CD4-positive, alpha-beta T cell (primary cell): ENCODE results near the gene CAMTA1. TPM values are rescaled to one million over a fixed set of nuclear protein-coding genes. Genes with fewer than 3 reads are reported as not detected.
A peak's percentile ranks its signal among the peaks of the same experiment; 100 is the strongest.

Experiments used
- ATAC-seq: fragments of 200-7000 bp; cut with Tn5 transposase; one replicate; pipeline ENCODE4 v1.10.0; 2022; ENCODE audit warnings: mild to moderate bottlenecking; ENCODE audit not compliant: poor library complexity
- CTCF ChIA-PET: fragments of 350-600 bp; sonication (Branson Sonifier 250); formaldehyde crosslinking; loops from one replicate; lab custom pipeline; 2021; ENCODE audit warnings: antibody characterized with exemption, inconsistent platforms; lab: Charles Lee
- POLR2A ChIA-PET: fragments of 350-600 bp; sonication (Branson Sonifier 250); formaldehyde crosslinking; loops from one replicate; lab custom pipeline; 2021; ENCODE audit warnings: antibody characterized with exemption, inconsistent platforms; lab: Charles Lee
- DNase-seq, 14 experiments: peaks; one replicate each; pipeline ENCODE4 v3.0.0-alpha.2; 2013 to 2020; ENCODE audit warnings: mixed read lengths in 2 of 14
- H3K27ac ChIP-seq, 2 donors: one replicate each; pipeline versions ENCODE4 v1.5.1 to v1.7.0; 2013; ENCODE audit warnings: low read length in 2 of 2, low read depth in 1 of 2, mild to moderate bottlenecking in 1 of 2
- H3K27me3 ChIP-seq, 2 experiments: 1 replicate in 1 of 2; 2 replicates in 1 of 2; pipeline versions ENCODE4 v1.6.1 to v1.7.0; 2013; ENCODE audit warnings: low read length in 2 of 2, control low read depth in 1 of 2, mild to moderate bottlenecking in 1 of 2, moderate library complexity in 1 of 2; ENCODE audit not compliant: insufficient read depth in 2 of 2, control insufficient read depth in 1 of 2
- H3K36me3 ChIP-seq: one replicate; pipeline ENCODE4 v1.6.1; 2013; ENCODE audit warnings: low read length, control low read depth; ENCODE audit not compliant: insufficient read depth
- H3K4me1 ChIP-seq: one replicate; pipeline ENCODE4 v1.6.1; 2013; ENCODE audit warnings: low read length, control low read depth; ENCODE audit not compliant: insufficient read depth
- H3K4me3 ChIP-seq: one replicate; pipeline ENCODE4 v1.5.1; 2013; ENCODE audit warnings: mild to moderate bottlenecking, low read length, moderate library complexity
- H3K9me3 ChIP-seq, 2 experiments: 1 replicate in 1 of 2; 2 replicates in 1 of 2; pipeline versions ENCODE4 v1.6.1 to v1.7.0; 2013; ENCODE audit warnings: low read length in 2 of 2, mild to moderate bottlenecking in 2 of 2, control low read depth in 1 of 2, moderate library complexity in 1 of 2; ENCODE audit not compliant: control insufficient read depth in 1 of 2, insufficient read depth in 1 of 2
- H3K27ac Mint-ChIP-seq: one replicate; pipeline ENCODE4 v1.8.0; 2020; ENCODE audit warnings: mixed read lengths
- H3K27me3 Mint-ChIP-seq: one replicate; pipeline ENCODE4 v1.8.0; 2021; ENCODE audit warnings: mixed read lengths
- H3K36me3 Mint-ChIP-seq: one replicate; pipeline ENCODE4 v1.8.0; 2021; ENCODE audit warnings: low read depth, mixed read lengths
- H3K4me1 Mint-ChIP-seq: one replicate; pipeline ENCODE4 v1.8.0; 2021; ENCODE audit warnings: low read depth, mixed read lengths
- H3K4me3 Mint-ChIP-seq: one replicate; pipeline ENCODE4 v1.8.0; 2020; ENCODE audit warnings: mild to moderate bottlenecking, mixed read lengths
- H3K9me3 Mint-ChIP-seq: one replicate; pipeline ENCODE4 v1.8.0; 2020; ENCODE audit warnings: mixed read lengths
- intact Hi-C, 2 experiments: fragments of 100-400 bp; cut with DNase I in 1 of 2; cut with micrococcal nuclease in 1 of 2; formaldehyde crosslinking; loops; one replicate each; pipeline versions ENCODE4 v1.15.1 to v1.9.0; 2023 to 2025; cut with DNase I, micrococcal nuclease
- total RNA-seq, 174 experiments: library from RNA in 2 of 174; stranded (reverse) in 2 of 174; gene quantifications; one replicate each; pipeline ENCODE4 v1.2.3 and lab custom pipeline; 2021 to 2026
- TF ChIP-seq, protein P1 (sequence below): fragments of 200-600 bp; IDR thresholded peaks from one replicate; pipeline ENCODE4 v1.8.0; 2022; ENCODE audit warnings: antibody characterized with exemption, mild to moderate bottlenecking

The CAMTA1 gene
- total RNA-seq, 2 experiments from 2014 or later, result 38.6 to 39.3 TPM

DNA sequence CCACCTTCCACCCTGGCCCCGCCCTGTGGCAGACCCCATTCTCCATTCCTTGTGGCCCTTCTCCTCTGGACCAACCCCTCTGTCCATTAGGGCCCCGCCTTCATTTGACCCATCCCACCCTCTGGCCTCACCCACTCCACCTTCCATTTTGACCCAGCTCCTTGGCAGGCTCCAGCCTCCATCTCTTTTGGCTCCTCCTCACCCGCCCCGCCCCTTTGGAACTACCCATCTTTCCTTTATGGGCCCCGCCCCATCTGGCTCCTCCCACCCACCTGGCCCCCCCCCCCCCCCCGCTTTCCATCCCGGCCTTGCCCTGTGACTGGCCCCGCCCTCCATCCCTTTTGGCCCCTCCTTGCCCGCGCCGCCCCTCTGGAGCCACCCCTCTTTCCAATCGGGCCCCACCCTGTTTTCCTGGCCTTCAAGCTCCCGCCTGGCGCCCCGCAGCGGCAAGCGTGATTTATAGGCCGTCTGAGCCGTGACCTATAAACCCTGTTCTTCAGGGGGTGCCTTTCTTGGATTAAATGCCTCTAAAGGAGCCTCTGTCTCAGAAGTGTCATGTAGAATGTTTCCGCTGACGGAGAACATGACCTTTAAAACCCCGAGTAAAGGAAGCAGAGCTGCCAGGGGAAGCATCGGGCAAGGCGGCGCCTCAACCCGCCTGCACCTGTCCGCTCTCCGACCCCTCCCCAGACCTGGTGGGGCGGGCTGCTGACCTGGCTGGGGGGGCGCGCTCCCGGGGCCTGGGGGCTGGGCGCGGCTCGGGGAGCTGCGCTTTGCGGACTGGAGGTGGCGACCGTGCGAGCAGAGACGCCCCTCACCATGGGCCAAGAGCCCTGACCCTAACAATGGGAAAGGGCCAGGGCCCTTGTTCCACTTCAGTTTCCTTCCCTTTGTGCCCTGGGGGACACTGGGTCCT, 178.0 kb downstream of the CAMTA1 start:
- Mint-ChIP-seq H3K27me3 (peaks cover 30% of the 10 kb centered on the region), H3K36me3 (no peaks in the 10 kb centered on the region), H3K9me3 (no peaks in the 10 kb centered on the region), H3K4me1 (peaks cover 24% of the 10 kb centered on the region), H3K27ac (peak overlapping the region; percentile 84), H3K4me3 (peak overlapping the region; percentile 89)
- peak in 12 of 14 experiments; percentile 12 to 65 (median 39) for DNase-seq
- ChIA-PET POLR2A (interaction anchor here (1.1 kb wide), 1 partner anchor 179 kb away, joined by 3 read pairs; no protein-coding TSS in a partner anchor), CTCF (no interaction called here)
- Histone ChIP-seq H3K36me3 (no peaks in the 10 kb centered on the region), H3K27ac (no peak overlapping the region), H3K4me3 (peak overlapping the region; percentile 19), H3K9me3 (peaks cover 0 to 12% of the 10 kb centered on the region in 2 experiments), H3K4me1 (peaks cover 22% of the 10 kb centered on the region), H3K27me3 (peaks cover 18 to 25% of the 10 kb centered on the region in 2 experiments)
- intact Hi-C loops, result no loop called here
- peak; percentile 66 for ATAC-seq
- TF ChIP-seq, protein P1, sequence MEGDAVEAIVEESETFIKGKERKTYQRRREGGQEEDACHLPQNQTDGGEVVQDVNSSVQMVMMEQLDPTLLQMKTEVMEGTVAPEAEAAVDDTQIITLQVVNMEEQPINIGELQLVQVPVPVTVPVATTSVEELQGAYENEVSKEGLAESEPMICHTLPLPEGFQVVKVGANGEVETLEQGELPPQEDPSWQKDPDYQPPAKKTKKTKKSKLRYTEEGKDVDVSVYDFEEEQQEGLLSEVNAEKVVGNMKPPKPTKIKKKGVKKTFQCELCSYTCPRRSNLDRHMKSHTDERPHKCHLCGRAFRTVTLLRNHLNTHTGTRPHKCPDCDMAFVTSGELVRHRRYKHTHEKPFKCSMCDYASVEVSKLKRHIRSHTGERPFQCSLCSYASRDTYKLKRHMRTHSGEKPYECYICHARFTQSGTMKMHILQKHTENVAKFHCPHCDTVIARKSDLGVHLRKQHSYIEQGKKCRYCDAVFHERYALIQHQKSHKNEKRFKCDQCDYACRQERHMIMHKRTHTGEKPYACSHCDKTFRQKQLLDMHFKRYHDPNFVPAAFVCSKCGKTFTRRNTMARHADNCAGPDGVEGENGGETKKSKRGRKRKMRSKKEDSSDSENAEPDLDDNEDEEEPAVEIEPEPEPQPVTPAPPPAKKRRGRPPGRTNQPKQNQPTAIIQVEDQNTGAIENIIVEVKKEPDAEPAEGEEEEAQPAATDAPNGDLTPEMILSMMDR, result no peak

DNA sequence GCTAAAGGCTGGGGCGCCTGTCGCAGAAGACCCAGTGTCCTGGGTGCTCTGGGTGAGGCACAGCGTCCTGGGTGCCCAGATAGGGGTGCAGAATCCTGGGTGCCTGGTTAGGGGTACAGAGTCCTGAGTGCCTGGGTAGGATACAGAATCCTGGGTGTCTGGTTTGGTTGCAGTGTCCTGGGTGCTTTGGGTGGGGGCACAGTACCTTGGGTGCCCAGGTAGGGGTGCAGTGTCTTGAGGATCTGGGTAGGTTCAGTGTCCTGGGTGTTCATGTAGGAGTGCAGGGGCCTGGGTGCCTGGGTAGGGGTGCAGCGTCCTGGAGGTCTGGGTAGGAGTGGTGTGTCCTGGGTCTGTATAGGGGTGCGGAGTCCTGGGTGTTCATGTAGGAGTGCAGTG, 178.7 kb downstream of the CAMTA1 start:
- intact Hi-C loops, result no loop called here
- no peak for ATAC-seq
- H3K36me3 Mint-ChIP-seq, result no peaks in the 10 kb centered on the region
- Histone ChIP-seq H3K9me3 (peaks cover 0 to 12% of the 10 kb centered on the region in 2 experiments), H3K4me3 (no peak overlapping the region), H3K27me3 (peaks cover 24 to 27% of the 10 kb centered on the region in 2 experiments), H3K36me3 (no peaks in the 10 kb centered on the region), H3K27ac (no peak overlapping the region), H3K4me1 (peaks cover 28% of the 10 kb centered on the region)
- no peak for DNase-seq
- H3K4me3 Mint-ChIP-seq, result peak overlapping the region; percentile 54
- H3K9me3 Mint-ChIP-seq, result no peaks in the 10 kb centered on the region
- peaks cover 30% of the 10 kb centered on the region for H3K4me1 Mint-ChIP-seq
- H3K27ac Mint-ChIP-seq, result peak overlapping the region; percentile 84
- ChIA-PET POLR2A (interaction anchor here (1.1 kb wide), 1 partner anchor 179 kb away, joined by 3 read pairs; no protein-coding TSS in a partner anchor), CTCF (no interaction called here)
- peaks cover 30% of the 10 kb centered on the region for H3K27me3 Mint-ChIP-seq
- TF ChIP-seq, protein P1, result no peak

DNA sequence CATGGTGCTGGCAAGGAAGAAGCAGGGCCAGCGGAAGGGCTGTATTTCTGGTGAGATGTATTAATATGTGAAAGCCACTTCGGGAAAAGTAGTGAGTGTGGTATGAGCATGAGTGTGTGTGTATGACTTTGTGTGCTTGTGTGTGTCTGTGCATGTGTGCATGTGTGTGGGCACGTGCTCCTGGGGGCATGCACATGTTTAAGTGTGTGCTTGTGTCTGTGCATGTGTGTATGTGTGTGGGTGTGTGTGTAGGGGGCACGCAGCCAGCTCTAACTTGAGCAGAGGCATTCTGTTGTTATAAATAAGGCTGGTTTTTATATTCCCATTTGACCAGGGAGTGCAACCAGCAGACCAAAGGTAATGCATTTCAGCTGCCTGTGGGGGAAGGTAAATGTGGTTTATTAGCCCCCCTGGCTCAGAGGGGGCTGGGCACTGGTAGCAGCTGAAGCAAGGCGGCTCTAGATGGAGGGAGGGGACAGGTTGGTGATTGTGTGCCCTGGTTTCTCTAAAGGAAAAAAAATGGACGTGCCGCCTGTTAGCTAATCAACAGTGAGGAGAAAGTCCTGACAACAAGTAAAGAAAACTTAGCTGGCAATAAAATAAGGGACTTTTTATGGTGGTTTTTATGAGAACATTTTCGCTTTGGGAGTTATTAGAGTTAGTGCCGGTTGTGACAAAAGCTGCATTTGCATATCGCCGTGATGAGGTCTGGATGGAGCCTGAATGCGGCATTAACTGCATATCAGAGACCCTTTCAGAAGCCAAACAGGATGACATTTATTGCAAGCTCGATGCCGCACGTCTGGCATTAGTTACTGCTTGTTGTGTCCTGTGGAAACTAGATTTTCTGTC, 180.1 kb downstream of the CAMTA1 start:
- ChIA-PET CTCF (interaction anchor here (0.9 kb wide), 1 partner anchor 10 kb away, joined by 3 read pairs; no protein-coding TSS in a partner anchor), POLR2A (no interaction called here)
- DNase-seq (no peak), ATAC-seq (no peak)
- Histone ChIP-seq H3K36me3 (no peaks in the 10 kb centered on the region), H3K27me3 (peaks cover 26 to 27% of the 10 kb centered on the region in 2 experiments), H3K4me1 (peaks cover 34% of the 10 kb centered on the region), H3K4me3 (no peak overlapping the region), H3K27ac (no peak overlapping the region), H3K9me3 (peaks cover 0 to 12% of the 10 kb centered on the region in 2 experiments)
- H3K4me1 Mint-ChIP-seq, result peaks cover 35% of the 10 kb centered on the region
- H3K36me3 Mint-ChIP-seq, result no peaks in the 10 kb centered on the region
- H3K27ac Mint-ChIP-seq, result no peak overlapping the region
- no peaks in the 10 kb centered on the region for H3K9me3 Mint-ChIP-seq
- intact Hi-C loops, result no loop called here
- peaks cover 30% of the 10 kb centered on the region for H3K27me3 Mint-ChIP-seq
- TF ChIP-seq, protein P1, result no peak
- H3K4me3 Mint-ChIP-seq, result no peak overlapping the region
